NOMO-1 treated with dmso at 0.1 percent for 144 hours (cell line): ENCODE measurements around the gene LTBP1.
"Not testable (repeated sequence)": the region's sequence is repeated elsewhere in the genome, so short reads cannot be mapped to it uniquely, and the experiment has no call there.

Experiments
- DNase-seq: peaks from one replicate; lab custom pipeline; 2025; ENCODE audit not compliant: unreplicated experiment; lab: John Stamatoyannopoulos, UW

The LTBP1 gene

DNA sequence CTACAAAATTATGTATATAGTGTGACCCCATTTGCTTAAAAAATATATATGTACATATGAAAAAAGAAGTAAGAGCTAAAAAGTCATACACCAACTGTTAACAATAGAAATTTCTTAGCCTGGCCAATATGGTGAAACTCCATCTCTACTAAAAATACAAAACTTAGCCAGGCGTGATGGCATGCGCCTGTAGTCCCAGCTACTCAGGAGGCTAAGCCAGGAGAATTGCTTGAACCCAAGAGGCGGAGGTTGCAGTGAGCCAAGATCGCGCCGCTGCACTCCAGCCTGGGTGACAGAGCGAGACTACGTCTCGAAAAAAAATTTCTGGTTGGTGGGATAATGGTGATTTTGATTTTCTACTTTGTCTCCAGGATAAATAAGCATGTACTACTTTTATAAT is 495.3 kb downstream of the LTBP1 start:
- not testable (repeated sequence) for DNase-seq

DNA sequence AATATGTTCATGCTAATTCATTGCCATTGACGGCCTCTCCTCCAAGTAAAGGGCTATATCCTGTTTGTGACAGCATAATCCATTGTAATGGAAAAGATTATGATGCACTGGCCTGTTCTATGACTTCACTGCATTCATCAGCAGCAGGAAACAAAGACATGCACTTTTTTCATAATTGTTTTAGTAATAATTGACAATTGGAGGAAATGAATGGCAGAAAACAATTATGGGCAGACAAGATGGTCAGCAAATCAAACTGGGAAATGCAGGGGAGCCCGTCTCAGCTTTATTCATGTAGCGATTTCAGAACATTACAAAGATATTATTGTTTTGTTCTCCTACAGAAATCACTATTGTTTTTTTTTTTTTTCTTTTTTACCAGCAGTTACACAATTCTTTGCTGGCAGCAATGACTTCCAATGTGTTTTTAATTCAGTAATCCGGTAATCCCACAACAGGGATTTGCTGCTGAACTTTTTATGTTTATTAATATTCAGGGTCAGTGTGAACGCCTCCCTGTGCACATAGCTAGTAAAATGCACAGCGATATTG is 495.9 kb downstream of the LTBP1 start:
- no peak for DNase-seq

DNA sequence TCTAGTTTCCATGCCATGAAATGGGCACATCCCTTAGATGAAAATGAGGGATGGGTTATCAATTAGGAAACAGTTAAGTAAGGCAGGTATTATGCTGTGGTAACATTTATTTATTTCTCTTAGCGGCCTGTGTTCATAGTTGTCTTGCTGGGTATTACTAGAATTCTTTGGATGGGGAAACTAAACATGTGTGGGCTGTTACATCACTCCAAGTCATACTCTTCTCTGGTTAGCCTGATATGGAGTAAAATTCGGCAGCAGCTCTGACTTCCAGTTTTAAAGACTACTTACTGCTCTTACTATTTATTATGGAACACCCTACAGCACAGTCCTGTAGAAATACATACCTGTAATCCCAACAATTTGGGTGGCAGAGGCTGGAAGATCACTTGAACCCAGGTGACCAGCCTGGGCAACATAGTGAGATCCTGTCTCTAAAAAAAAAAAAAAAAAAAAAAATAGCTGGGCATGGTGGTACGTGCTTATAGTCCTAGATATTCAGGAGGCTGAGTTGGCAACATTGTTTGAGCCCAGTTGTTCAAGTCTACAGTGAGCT is 496.6 kb downstream of the LTBP1 start:
- DNase-seq, result no peak

DNA sequence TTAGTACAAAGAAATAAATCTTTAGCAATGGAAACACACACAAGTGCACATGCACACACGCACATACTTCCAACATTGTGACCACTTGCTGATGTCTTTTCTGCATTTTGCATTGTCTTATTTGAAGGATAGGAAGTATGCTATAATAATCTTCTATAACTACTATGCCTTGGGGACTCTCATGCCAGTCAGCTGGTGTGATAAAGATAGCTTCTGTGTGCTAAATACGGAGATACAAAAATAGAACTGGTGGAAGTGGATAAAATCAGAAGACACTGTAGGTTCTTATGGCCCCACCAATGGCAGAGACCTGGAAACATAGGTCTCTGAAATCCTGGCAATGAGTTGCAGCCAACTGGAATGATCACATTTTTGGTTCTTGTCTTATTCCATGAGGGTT is 498.2 kb downstream of the LTBP1 start:
- no peak for DNase-seq

DNA sequence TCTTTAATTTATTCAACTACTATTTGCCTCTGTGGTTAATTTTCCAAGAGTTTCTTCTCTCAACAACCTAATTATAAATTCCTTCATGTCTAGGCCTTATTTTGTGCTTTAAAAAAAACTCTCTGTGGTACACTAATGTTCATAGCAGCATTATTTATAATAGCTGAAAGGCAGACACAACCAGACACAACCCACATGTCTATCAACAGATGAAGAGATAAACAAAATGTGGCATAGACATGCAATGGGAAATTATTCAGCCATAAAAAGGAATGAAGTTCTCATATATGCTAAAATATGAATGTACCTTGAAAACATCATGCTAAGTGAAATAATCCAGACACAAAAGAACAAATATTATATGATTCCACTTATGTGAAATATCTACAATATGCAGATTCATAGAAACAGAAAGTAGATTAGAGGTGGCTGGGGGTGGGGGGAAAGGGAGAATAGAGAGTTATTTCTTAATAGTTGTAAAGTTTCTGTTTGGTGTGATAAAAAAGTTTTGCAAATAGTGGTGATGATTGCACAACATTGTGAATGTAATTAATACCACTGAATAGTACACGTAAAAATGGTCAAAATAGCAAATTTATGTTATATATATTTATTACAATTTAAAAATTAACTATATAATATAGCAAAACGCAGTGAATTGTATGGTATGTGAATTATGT is 501.6 kb downstream of the LTBP1 start:
- DNase-seq, result no peak
